SU-DHL-6 (cell line): Measurements from ENCODE around the gene DDX54.

Source experiments
- H2AFZ ChIP-seq: fragments of 200-600 bp; sonication (generic); 2 replicates; pipeline ENCODE4 v1.6.1; 2014; ENCODE audit warnings: low read depth, mild to moderate bottlenecking, moderate library complexity, mixed read lengths, antibody characterized with exemption, low read length; ENCODE audit not compliant: severe bottlenecking
- H3F3A ChIP-seq: fragments of 200-600 bp; shearing (Covaris generic); 2 replicates; pipeline ENCODE4 v1.6.0; 2016; ENCODE audit warnings: antibody characterized with exemption, mild to moderate bottlenecking; ENCODE audit not compliant: insufficient read depth
- H3K27ac ChIP-seq: fragments of 200-600 bp; sonication (generic); 2 replicates; pipeline ENCODE4 v1.5.1; 2016; ENCODE audit warnings: low read depth, mild to moderate bottlenecking, low read length, moderate library complexity, mixed read lengths
- H3K27me3 ChIP-seq: fragments of 200-600 bp; sonication (generic), shearing (Covaris generic); 2 replicates; pipeline ENCODE4 v1.6.0; 2014; ENCODE audit warnings: mild to moderate bottlenecking, low read length
- H3K36me3 ChIP-seq: fragments of 200-600 bp; sonication (generic); 2 replicates; pipeline ENCODE4 v1.6.1; 2014; ENCODE audit warnings: mild to moderate bottlenecking, low read length, mixed read lengths
- H3K4me2 ChIP-seq: fragments of 300-600, 200-600 bp; shearing (Covaris generic), sonication (generic); 2 replicates; pipeline ENCODE4 v1.6.0; 2014; ENCODE audit warnings: low read length, low read depth, mild to moderate bottlenecking; ENCODE audit not compliant: poor library complexity, severe bottlenecking
- H3K4me3 ChIP-seq: fragments of 200-600 bp; sonication (generic); 2 replicates; pipeline ENCODE4 v1.5.1; 2014; ENCODE audit warnings: antibody characterized with exemption, low read length, mild to moderate bottlenecking, mixed read lengths; ENCODE audit not compliant: insufficient read depth, poor library complexity, severe bottlenecking
- H3K79me2 ChIP-seq: fragments of 200-600 bp; sonication (generic); 2 replicates; pipeline ENCODE4 v1.6.1; 2014; ENCODE audit warnings: mild to moderate bottlenecking, low read length, moderate library complexity; ENCODE audit not compliant: insufficient read depth
- H3K9ac ChIP-seq: fragments of 200-600 bp; sonication (generic); 2 replicates; pipeline ENCODE4 v1.7.0; 2014; ENCODE audit warnings: mild to moderate bottlenecking, low read length
- H3K9me2 ChIP-seq: fragments of 200-600 bp; sonication (generic); replicated peaks from 2 replicates; pipeline ENCODE4 v1.6.1; 2014; ENCODE audit warnings: low read length; ENCODE audit not compliant: insufficient read depth
- H3K9me3 ChIP-seq: fragments of 200-600 bp; sonication (generic); 2 replicates; pipeline ENCODE4 v1.6.1; 2014; ENCODE audit warnings: low read length, mixed read lengths; ENCODE audit not compliant: insufficient read depth
- H4K20me1 ChIP-seq: fragments of 200-600 bp; sonication (generic); 2 replicates; pipeline ENCODE4 v1.6.1; 2014; ENCODE audit warnings: low read depth, mild to moderate bottlenecking, antibody characterized with exemption, low read length, moderate library complexity, mixed read lengths
- CTCF ChIP-seq: fragments of 200-600 bp; sonication (generic); IDR thresholded peaks from one replicate; pipeline ENCODE4 v1.5.1; 2017; ENCODE audit warnings: antibody characterized with exemption, mild to moderate bottlenecking, low read length, moderate library complexity; ENCODE audit not compliant: insufficient read depth, poor library complexity, severe bottlenecking
- EZH2phosphoT487 ChIP-seq: fragments of 200-600 bp; sonication (generic), shearing (Covaris generic); conservative IDR thresholded peaks from 2 replicates; pipeline ENCODE4 v1.6.1; 2018; ENCODE audit warnings: mild to moderate bottlenecking, antibody characterized with exemption, low read length, moderate library complexity, mixed read lengths

The DDX54 gene

GRCh38 chr12:113167868-113168267, 17.4 kb downstream of the DDX54 start:
- Histone ChIP-seq H2AFZ (no peak overlapping the region), H3K27ac (no peak overlapping the region), H3K4me2 (no peak overlapping the region), H3K9ac (no peak overlapping the region), H3K27me3 (no peaks in the 10 kb centered on the region), H3K4me3 (no peak overlapping the region), H4K20me1 (no peaks in the 10 kb centered on the region), H3K9me3 (no peaks in the 10 kb centered on the region), H3K36me3 (peaks cover 10% of the 10 kb centered on the region), H3K79me2 (no peaks in the 10 kb centered on the region), H3K9me2 (no peaks in the 10 kb centered on the region), H3F3A (peaks cover 3% of the 10 kb centered on the region; the same call in 1 of the 2 replicates)
- TF ChIP-seq CTCF = no peak
- no peak for TF ChIP-seq EZH2phosphoT487

GRCh38 chr12:113165521-113166450, 19.5 kb downstream of the DDX54 start:
- H3K4me2 ChIP-seq = no peak overlapping the region
- no peak overlapping the region for H2AFZ ChIP-seq
- H3K36me3 ChIP-seq = no peaks in the 10 kb centered on the region; the same call in 1 of the 2 replicates
- H3K27ac ChIP-seq = no peak overlapping the region
- H3F3A ChIP-seq = no peaks in the 10 kb centered on the region; the same call in 1 of the 2 replicates
- H3K9ac ChIP-seq = no peak overlapping the region
- no peaks in the 10 kb centered on the region for H3K9me3 ChIP-seq
- no peak overlapping the region for H3K4me3 ChIP-seq
- H3K27me3 ChIP-seq = no peaks in the 10 kb centered on the region
- no peaks in the 10 kb centered on the region for H4K20me1 ChIP-seq
- no peaks in the 10 kb centered on the region for H3K79me2 ChIP-seq
- no peaks in the 10 kb centered on the region for H3K9me2 ChIP-seq
- TF ChIP-seq CTCF = no peak
- TF ChIP-seq EZH2phosphoT487 = no peak

- no peaks in the 10 kb centered on the region for H4K20me1 ChIP-seq
- H3K4me2 ChIP-seq = no peak overlapping the region
- no peak overlapping the region for H3K9ac ChIP-seq
- H3K9me3 ChIP-seq = no peaks in the 10 kb centered on the region
- no peak overlapping the region for H2AFZ ChIP-seq
- H3K27ac ChIP-seq = no peak overlapping the region
- no peaks in the 10 kb centered on the region for H3F3A ChIP-seq
- no peaks in the 10 kb centered on the region for H3K27me3 ChIP-seq
- H3K4me3 ChIP-seq = no peak overlapping the region
- H3K36me3 ChIP-seq = no peaks in the 10 kb centered on the region; the same call in 1 of the 2 replicates
- no peak for TF ChIP-seq EZH2phosphoT487
- no peak for TF ChIP-seq CTCF
- H3K79me2 ChIP-seq = no peaks in the 10 kb centered on the region
- H3K9me2 ChIP-seq = no peaks in the 10 kb centered on the region
Observed at GRCh38 chr12:113164014-113164413, 21.3 kb downstream of the DDX54 start.
